C4-2B (cell line): ENCODE data around the gene MYO7A.

Experiments used
- ZFX ChIP-seq: fragments of 450-650 bp; IDR thresholded peaks from 2 replicates; pipeline ENCODE4 v1.6.1; 2017
- TF ChIP-seq, protein P1 (sequence below): fragments of 450-650 bp; conservative IDR thresholded peaks from 2 replicates; pipeline ENCODE4 v1.5.1; 2017; ENCODE audit warnings: mild to moderate bottlenecking

DNA sequence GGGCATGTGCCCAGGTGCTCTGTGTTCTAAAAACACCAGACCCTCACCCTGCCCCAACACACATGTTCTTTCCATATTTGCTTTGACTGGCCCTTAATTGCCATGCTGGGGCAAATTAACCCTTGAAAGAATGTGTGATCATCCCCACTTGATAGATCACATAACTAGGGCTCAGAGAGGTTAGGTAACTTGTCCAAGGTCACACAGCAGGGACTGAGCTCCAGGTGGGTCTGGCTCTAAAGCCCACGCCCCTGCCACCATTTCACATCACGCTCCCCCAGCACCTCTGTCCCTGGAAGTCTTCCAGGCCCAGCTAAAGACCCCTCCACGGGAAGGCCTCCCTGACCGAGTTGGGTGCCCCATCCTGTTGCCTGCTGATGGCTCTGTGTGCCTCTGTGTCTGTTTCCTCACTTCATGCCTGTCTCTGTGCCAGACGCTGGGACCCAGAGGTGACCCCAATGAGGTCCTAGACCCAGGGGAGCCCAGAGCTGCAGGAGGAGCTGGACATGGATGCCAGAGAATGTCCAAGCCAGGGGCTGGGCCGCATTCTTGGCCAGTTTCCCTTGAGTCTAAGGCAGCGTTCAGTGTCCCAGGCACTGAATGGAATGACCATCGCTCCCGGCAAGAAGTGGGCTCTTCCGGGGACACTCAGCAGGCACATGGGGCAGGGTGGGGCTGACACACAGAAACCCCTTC, 79.7 kb downstream of the MYO7A start:
- TF ChIP-seq, protein P1, sequence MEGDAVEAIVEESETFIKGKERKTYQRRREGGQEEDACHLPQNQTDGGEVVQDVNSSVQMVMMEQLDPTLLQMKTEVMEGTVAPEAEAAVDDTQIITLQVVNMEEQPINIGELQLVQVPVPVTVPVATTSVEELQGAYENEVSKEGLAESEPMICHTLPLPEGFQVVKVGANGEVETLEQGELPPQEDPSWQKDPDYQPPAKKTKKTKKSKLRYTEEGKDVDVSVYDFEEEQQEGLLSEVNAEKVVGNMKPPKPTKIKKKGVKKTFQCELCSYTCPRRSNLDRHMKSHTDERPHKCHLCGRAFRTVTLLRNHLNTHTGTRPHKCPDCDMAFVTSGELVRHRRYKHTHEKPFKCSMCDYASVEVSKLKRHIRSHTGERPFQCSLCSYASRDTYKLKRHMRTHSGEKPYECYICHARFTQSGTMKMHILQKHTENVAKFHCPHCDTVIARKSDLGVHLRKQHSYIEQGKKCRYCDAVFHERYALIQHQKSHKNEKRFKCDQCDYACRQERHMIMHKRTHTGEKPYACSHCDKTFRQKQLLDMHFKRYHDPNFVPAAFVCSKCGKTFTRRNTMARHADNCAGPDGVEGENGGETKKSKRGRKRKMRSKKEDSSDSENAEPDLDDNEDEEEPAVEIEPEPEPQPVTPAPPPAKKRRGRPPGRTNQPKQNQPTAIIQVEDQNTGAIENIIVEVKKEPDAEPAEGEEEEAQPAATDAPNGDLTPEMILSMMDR = no peak
- TF ChIP-seq ZFX = no peak
